MCF 10A (cell line): Measurements from ENCODE around the gene BOC. TPM values are rescaled to one million over a fixed set of nuclear protein-coding genes. Genes with fewer than 3 reads are reported as not detected.

ENCODE experiments used
- BruUV-seq: library from RNA; stranded (reverse); fragments of 400-500 nt; replicated peaks from 2 replicates; lab custom pipeline; 2021; lab: Mats Ljungman, UMichigan
- CTCF ChIA-PET: fragments of 300-600 bp; sonication (Branson Sonifier 250); formaldehyde crosslinking; extraction: SDS; loops from one replicate; lab custom pipeline; 2021; ENCODE audit warnings: antibody characterized with exemption, inconsistent platforms; lab: Yijun Ruan, JAX
- POLR2A ChIA-PET: fragments of 300-600, 350-650 bp; sonication (Branson Sonifier 250); formaldehyde crosslinking; extraction: SDS; loops from one replicate; lab custom pipeline; 2020; ENCODE audit warnings: antibody characterized with exemption, inconsistent platforms; lab: Yijun Ruan, JAX
- DNase-seq: peaks from one replicate; pipeline ENCODE4 v3.0.0-alpha.2; 2018; ENCODE audit not compliant: unreplicated experiment
- H3K27ac Mint-ChIP-seq: one replicate; pipeline ENCODE4 v1.8.0; 2022; ENCODE audit warnings: mild to moderate bottlenecking, low read depth, mixed read lengths; ENCODE audit not compliant: unreplicated experiment
- H3K27me3 Mint-ChIP-seq: one replicate; pipeline ENCODE4 v1.8.0; 2022; ENCODE audit warnings: mixed read lengths; ENCODE audit not compliant: insufficient read depth, unreplicated experiment
- H3K36me3 Mint-ChIP-seq: one replicate; pipeline ENCODE4 v1.8.0; 2022; ENCODE audit warnings: mild to moderate bottlenecking, moderate library complexity, mixed read lengths; ENCODE audit not compliant: insufficient read depth, unreplicated experiment
- H3K4me1 Mint-ChIP-seq: one replicate; pipeline ENCODE4 v1.8.0; 2022; ENCODE audit warnings: mixed read lengths; ENCODE audit not compliant: insufficient read depth, unreplicated experiment
- H3K4me3 Mint-ChIP-seq: one replicate; pipeline ENCODE4 v1.8.0; 2022; ENCODE audit warnings: mild to moderate bottlenecking, moderate library complexity, mixed read lengths; ENCODE audit not compliant: unreplicated experiment
- H3K9me3 Mint-ChIP-seq: one replicate; pipeline ENCODE4 v1.8.0; 2022; ENCODE audit warnings: mixed read lengths; ENCODE audit not compliant: unreplicated experiment
- intact Hi-C: fragments of 100-400 bp; cut with micrococcal nuclease; formaldehyde crosslinking; loops from 2 replicates; pipeline ENCODE4 v1.14.1; 2022
- total RNA-seq: library from RNA; stranded (reverse); gene quantifications from 2 replicates; pipeline ENCODE4 v1.2.3, GENCODE V29; 2022
- TF ChIP-seq, protein P1 (sequence below): fragments of 200-600 bp; IDR thresholded peaks from one replicate; pipeline ENCODE4 v1.8.0; 2022; ENCODE audit warnings: antibody characterized with exemption, mild to moderate bottlenecking; ENCODE audit not compliant: unreplicated experiment

BOC gene
- total RNA-seq, 1 experiment from 2014 or later = 1.8 TPM

- TF ChIP-seq, protein P1, sequence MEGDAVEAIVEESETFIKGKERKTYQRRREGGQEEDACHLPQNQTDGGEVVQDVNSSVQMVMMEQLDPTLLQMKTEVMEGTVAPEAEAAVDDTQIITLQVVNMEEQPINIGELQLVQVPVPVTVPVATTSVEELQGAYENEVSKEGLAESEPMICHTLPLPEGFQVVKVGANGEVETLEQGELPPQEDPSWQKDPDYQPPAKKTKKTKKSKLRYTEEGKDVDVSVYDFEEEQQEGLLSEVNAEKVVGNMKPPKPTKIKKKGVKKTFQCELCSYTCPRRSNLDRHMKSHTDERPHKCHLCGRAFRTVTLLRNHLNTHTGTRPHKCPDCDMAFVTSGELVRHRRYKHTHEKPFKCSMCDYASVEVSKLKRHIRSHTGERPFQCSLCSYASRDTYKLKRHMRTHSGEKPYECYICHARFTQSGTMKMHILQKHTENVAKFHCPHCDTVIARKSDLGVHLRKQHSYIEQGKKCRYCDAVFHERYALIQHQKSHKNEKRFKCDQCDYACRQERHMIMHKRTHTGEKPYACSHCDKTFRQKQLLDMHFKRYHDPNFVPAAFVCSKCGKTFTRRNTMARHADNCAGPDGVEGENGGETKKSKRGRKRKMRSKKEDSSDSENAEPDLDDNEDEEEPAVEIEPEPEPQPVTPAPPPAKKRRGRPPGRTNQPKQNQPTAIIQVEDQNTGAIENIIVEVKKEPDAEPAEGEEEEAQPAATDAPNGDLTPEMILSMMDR = no peak
- no peak overlapping the region for H3K27ac Mint-ChIP-seq
- ChIA-PET POLR2A (no interaction called here), CTCF (interaction anchor here (0.6 to 1.0 kb wide), 2 partner anchors 11 to 20 kb away, joined by 3 read pairs; no protein-coding TSS in a partner anchor)
- H3K4me1 Mint-ChIP-seq = peaks cover 17% of the 10 kb centered on the region
- DNase-seq = no peak
- H3K36me3 Mint-ChIP-seq = no peaks in the 10 kb centered on the region
- no peaks in the 10 kb centered on the region for H3K27me3 Mint-ChIP-seq
- no peak overlapping the region for H3K4me3 Mint-ChIP-seq
- H3K9me3 Mint-ChIP-seq = no peaks in the 10 kb centered on the region
- no TSS peak for BruUV-seq
- intact Hi-C loops = no loop called here
Measured at GRCh38 chr3:113233497-113233896, 22.1 kb downstream of the BOC start.

GRCh38 chr3:113234028-113234427 is 22.7 kb downstream of the BOC start:
- peaks cover 17% of the 10 kb centered on the region for H3K4me1 Mint-ChIP-seq
- no TSS peak for BruUV-seq
- TF ChIP-seq, protein P1 = no peak
- no peaks in the 10 kb centered on the region for H3K27me3 Mint-ChIP-seq
- no peaks in the 10 kb centered on the region for H3K9me3 Mint-ChIP-seq
- POLR2A ChIA-PET = no interaction called here
- no peak overlapping the region for H3K4me3 Mint-ChIP-seq
- no peak overlapping the region for H3K27ac Mint-ChIP-seq
- CTCF ChIA-PET = no interaction called here
- H3K36me3 Mint-ChIP-seq = no peaks in the 10 kb centered on the region
- no peak for DNase-seq
- intact Hi-C loops = no loop called here

DNA sequence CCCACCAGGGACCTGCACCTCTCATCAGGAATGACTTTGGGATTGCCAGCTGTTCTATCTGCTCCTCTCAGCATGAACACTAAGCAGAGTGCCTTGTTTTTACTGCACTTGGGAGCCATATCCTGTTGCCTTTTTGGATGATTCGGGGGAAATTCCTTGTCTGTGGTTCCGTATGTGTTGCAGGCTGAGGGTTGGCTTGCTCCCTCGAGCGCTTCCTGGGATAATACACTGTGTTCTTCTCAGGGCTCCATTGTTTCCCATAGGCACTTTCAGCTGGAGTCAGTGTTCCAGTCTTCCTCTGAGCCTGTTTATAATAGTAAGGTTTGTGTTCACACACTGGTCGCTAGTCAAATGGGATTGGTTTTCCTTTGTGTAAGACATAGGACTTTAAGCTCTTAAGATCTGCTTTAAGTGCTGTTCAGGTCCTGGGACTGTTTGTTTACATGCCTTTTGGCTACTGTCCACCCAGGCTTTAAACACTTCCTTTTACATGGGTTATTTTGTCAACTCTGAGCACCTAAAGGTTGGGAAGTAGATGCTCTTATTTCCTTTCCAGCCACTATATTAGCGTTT is 23.4 kb downstream of the BOC start:
- ChIA-PET POLR2A (no interaction called here), CTCF (no interaction called here)
- DNase-seq = no peak
- intact Hi-C loops = no loop called here
- Mint-ChIP-seq H3K27me3 (no peaks in the 10 kb centered on the region), H3K9me3 (no peaks in the 10 kb centered on the region), H3K36me3 (no peaks in the 10 kb centered on the region), H3K4me1 (peaks cover 17% of the 10 kb centered on the region), H3K27ac (no peak overlapping the region), H3K4me3 (no peak overlapping the region)
- BruUV-seq = no TSS peak
- TF ChIP-seq, protein P1 = no peak

GRCh38 chr3:113238503-113238902 is 27.1 kb downstream of the BOC start:
- ChIA-PET POLR2A (interaction anchor here (0.7 kb wide), 1 partner anchor 12 kb away, joined by 3 read pairs; no protein-coding TSS in a partner anchor), CTCF (interaction anchor here (0.7 to 1.0 kb wide), 2 partner anchors 13 to 103 kb away, joined by 3 read pairs; no protein-coding TSS in a partner anchor)
- intact Hi-C loops = no loop called here
- DNase-seq = no peak
- Mint-ChIP-seq H3K9me3 (no peaks in the 10 kb centered on the region), H3K4me1 (no peaks in the 10 kb centered on the region), H3K27ac (no peak overlapping the region), H3K4me3 (no peak overlapping the region), H3K36me3 (no peaks in the 10 kb centered on the region), H3K27me3 (no peaks in the 10 kb centered on the region)
- TF ChIP-seq, protein P1 = no peak
- no TSS peak for BruUV-seq
